H1 (cell line): ENCODE data around the gene CDKL5. TPM values are rescaled to one million over a fixed set of nuclear protein-coding genes. Genes with fewer than 3 reads are reported as not detected.

Experiments
- ATF2 ChIP-seq: IDR thresholded peaks from 2 replicates; pipeline ENCODE4 v1.6.1; 2012; ENCODE audit warnings: low read length, inconsistent platforms
- ATF3 ChIP-seq: IDR thresholded peaks from 2 replicates; pipeline ENCODE4 v1.6.1; 2011; ENCODE audit warnings: low read depth, mild to moderate bottlenecking, low read length; ENCODE audit not compliant: insufficient read depth
- SIRT6 ChIP-seq: IDR thresholded peaks from one replicate; pipeline ENCODE4 v1.7.1; 2012; ENCODE audit warnings: low read length, inconsistent platforms
- polyA plus RNA-seq, 7 experiments: library from polyadenylated mRNA; depleted of rRNA in 3 of 7; stranded (reverse) in 5 of 7; unstranded in 2 of 7; fragments of >200 nt in 5 of 7; fragments of 200-250 nt in 2 of 7; gene quantifications; 1 replicate in 5 of 7; 2 replicates in 1 of 7; 4 replicates in 1 of 7; pipeline versions ENCODE4 v1.2.1 to v1.2.3, GENCODE V29; 2011 to 2013; ENCODE audit warnings: missing spikeins in 2 of 7, mixed read lengths in 2 of 7
- total RNA-seq: library from RNA; stranded (reverse); fragmentation: NEBNext Ultra II Directional; extraction: Animal tissue kit (Norgen Biotek cat#: 25700); gene quantifications from 2 replicates; pipeline ENCODE4 v1.2.1, GENCODE V29; 2021

The CDKL5 gene
- total and polyA plus RNA-seq, 2 of the 8 experiments (the other 6 are each of a cell fraction or from before 2014, with no cell fraction given) = 5.5 to 15.6 TPM

- no peak for TF ChIP-seq ATF2
- no peak for TF ChIP-seq SIRT6
- no peak for TF ChIP-seq ATF3
- TF ChIP-seq, all 59 proteins: peak for 0
Measured at GRCh38 chrX:18573556-18573955, 148.1 kb downstream of the CDKL5 start (continued).
